HG03571 (cell line): ENCODE measurements around the gene FAM210A.

ENCODE experiments used
- ATAC-seq: cut with Tn5 transposase; IDR thresholded peaks from one replicate; pipeline ENCODE4 v1.9.1; 2021; ENCODE audit not compliant: unreplicated experiment

FAM210A gene

GRCh38 chr18:13623348-13623747 lies 103.0 kb downstream of the FAM210A start:
- no peak for ATAC-seq

- no peak for ATAC-seq
Measured at GRCh38 chr18:13622751-13623150, 103.6 kb downstream of the FAM210A start.

- ATAC-seq, result no peak
Measured at GRCh38 chr18:13621886-13622619, 104.3 kb downstream of the FAM210A start.

- no peak for ATAC-seq
Measured at GRCh38 chr18:13621446-13621849, 104.9 kb downstream of the FAM210A start.

- no peak for ATAC-seq
Measured at GRCh38 chr18:13620818-13621445, 105.4 kb downstream of the FAM210A start.

- ATAC-seq, result no peak
Measured at GRCh38 chr18:13620206-13620672, 106.1 kb downstream of the FAM210A start.

GRCh38 chr18:13619505-13620205 lies 106.7 kb downstream of the FAM210A start:
- no peak for ATAC-seq

GRCh38 chr18:13618760-13619438 lies 107.5 kb downstream of the FAM210A start:
- ATAC-seq, result no peak

- ATAC-seq, result no peak
Measured at GRCh38 chr18:13617826-13618515, 108.4 kb downstream of the FAM210A start.

- no peak for ATAC-seq
Measured at GRCh38 chr18:13616525-13617035, 109.8 kb downstream of the FAM210A start.

- no peak for ATAC-seq
Measured at GRCh38 chr18:13616041-13616440, 110.3 kb downstream of the FAM210A start.

GRCh38 chr18:13615432-13615861 lies 110.9 kb downstream of the FAM210A start:
- ATAC-seq, result no peak

GRCh38 chr18:13614641-13615288 lies 111.6 kb downstream of the FAM210A start:
- ATAC-seq, result no peak

GRCh38 chr18:13613591-13614501 lies 112.5 kb downstream of the FAM210A start:
- ATAC-seq, result no peak
